Activated naive CD4-positive, alpha-beta T cell treated with anti-CD3 and anti-CD28 coated beads for 36 hours (primary cell): ENCODE results near the gene GNAQ. TPM values are rescaled to one million over a fixed set of nuclear protein-coding genes. Genes with fewer than 3 reads are reported as not detected.
"Not testable (repeated sequence)": the region's sequence is repeated elsewhere in the genome, so short reads cannot be mapped to it uniquely, and the experiment has no call there.

Experiments
- CTCF ChIA-PET: fragments of 350-600 bp; sonication (Branson Sonifier 250); formaldehyde crosslinking; loops from one replicate; lab custom pipeline; 2021; ENCODE audit warnings: antibody characterized with exemption; lab: Charles Lee
- DNase-seq: peaks from one replicate; pipeline ENCODE4 v3.0.0-alpha.2; 2020
- H3K27ac Mint-ChIP-seq: one replicate; pipeline ENCODE4 v1.8.0; 2021; ENCODE audit warnings: mild to moderate bottlenecking, mixed read lengths
- H3K27me3 Mint-ChIP-seq: one replicate; pipeline ENCODE4 v1.8.0; 2021; ENCODE audit warnings: low read depth, mixed read lengths
- H3K36me3 Mint-ChIP-seq: one replicate; pipeline ENCODE4 v1.8.0; 2021; ENCODE audit warnings: low read depth, mixed read lengths
- H3K4me1 Mint-ChIP-seq: one replicate; pipeline ENCODE4 v1.8.0; 2021; ENCODE audit warnings: low read depth, mixed read lengths
- H3K4me3 Mint-ChIP-seq: one replicate; pipeline ENCODE4 v1.8.0; 2021; ENCODE audit warnings: mild to moderate bottlenecking, moderate library complexity, mixed read lengths
- H3K9me3 Mint-ChIP-seq: one replicate; pipeline ENCODE4 v1.8.0; 2021; ENCODE audit warnings: mixed read lengths
- intact Hi-C: fragments of 100-400 bp; cut with micrococcal nuclease; formaldehyde crosslinking; loops from one replicate; pipeline ENCODE4 v1.15.1; 2023
- total RNA-seq, 2 experiments: library from RNA; stranded (reverse); gene quantifications; one replicate each; pipeline ENCODE4 v1.2.3, GENCODE V29; 2021

GNAQ gene
- total RNA-seq, 2 experiments from 2014 or later = 22.4 to 22.7 TPM

GRCh38 chr9:77764894-77765780 is 266.5 kb downstream of the GNAQ start:
- Mint-ChIP-seq H3K27ac (no peak overlapping the region), H3K4me1 (peaks cover 4% of the 10 kb centered on the region), H3K36me3 (peaks cover 11% of the 10 kb centered on the region), H3K4me3 (no peak overlapping the region), H3K9me3 (no peaks in the 10 kb centered on the region), H3K27me3 (no peaks in the 10 kb centered on the region)
- no peak for DNase-seq
- intact Hi-C loops = no loop called here
- CTCF ChIA-PET = interaction anchor here (0.5 to 1.0 kb wide), 8 partner anchors 18 to 366 kb away, joined by 3 to 6 read pairs (median 3); no protein-coding TSS in a partner anchor

DNA sequence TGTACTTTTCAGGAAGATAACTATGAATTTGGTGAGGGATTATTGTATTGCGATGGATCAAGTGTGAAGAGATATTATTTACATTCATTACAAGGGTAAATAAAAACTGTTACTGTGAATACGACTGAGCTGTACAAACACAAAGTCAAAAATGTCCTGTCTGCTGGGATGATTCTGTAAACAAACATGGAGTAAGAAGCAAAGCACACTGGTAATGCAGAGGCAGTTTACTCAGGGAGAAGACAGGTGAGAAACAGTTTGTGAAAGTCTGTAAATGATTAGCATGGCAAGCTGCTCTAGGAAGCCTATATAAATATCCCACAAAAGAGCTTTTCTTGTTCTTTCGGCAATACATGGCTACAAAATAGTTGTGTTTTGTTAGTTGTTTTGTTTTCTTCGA is 268.0 kb downstream of the GNAQ start:
- Mint-ChIP-seq H3K27ac (no peak overlapping the region), H3K4me1 (peaks cover 4% of the 10 kb centered on the region), H3K36me3 (peaks cover 8% of the 10 kb centered on the region), H3K9me3 (no peaks in the 10 kb centered on the region), H3K27me3 (no peaks in the 10 kb centered on the region), H3K4me3 (no peak overlapping the region)
- intact Hi-C loops = no loop called here
- CTCF ChIA-PET = interaction anchor here (0.6 to 1.0 kb wide), 3 partner anchors 11 to 330 kb away, joined by 3 to 6 read pairs (median 4); no protein-coding TSS in a partner anchor
- no peak for DNase-seq

- CTCF ChIA-PET, H3K27me3 Mint-ChIP-seq, intact Hi-C loops, DNase-seq, H3K9me3 Mint-ChIP-seq, H3K4me3 Mint-ChIP-seq, H3K27ac Mint-ChIP-seq, H3K4me1 Mint-ChIP-seq: not testable (repeated sequence)
- peaks cover 19% of the 10 kb centered on the region for H3K36me3 Mint-ChIP-seq
These were observed 270.7 kb downstream of the GNAQ start for GRCh38 chr9:77760919-77761318.

- CTCF ChIA-PET = interaction anchor here (1.0 kb wide), 1 partner anchor 31 kb away, joined by 3 read pairs; no protein-coding TSS in a partner anchor
- intact Hi-C loops = no loop called here
- Mint-ChIP-seq H3K9me3 (peaks cover 8% of the 10 kb centered on the region), H3K27ac (no peak overlapping the region), H3K4me3 (no peak overlapping the region), H3K4me1 (no peaks in the 10 kb centered on the region), H3K27me3 (no peaks in the 10 kb centered on the region), H3K36me3 (peaks cover 17% of the 10 kb centered on the region)
- no peak for DNase-seq
These were observed 272.2 kb downstream of the GNAQ start for GRCh38 chr9:77759391-77759790.

DNA sequence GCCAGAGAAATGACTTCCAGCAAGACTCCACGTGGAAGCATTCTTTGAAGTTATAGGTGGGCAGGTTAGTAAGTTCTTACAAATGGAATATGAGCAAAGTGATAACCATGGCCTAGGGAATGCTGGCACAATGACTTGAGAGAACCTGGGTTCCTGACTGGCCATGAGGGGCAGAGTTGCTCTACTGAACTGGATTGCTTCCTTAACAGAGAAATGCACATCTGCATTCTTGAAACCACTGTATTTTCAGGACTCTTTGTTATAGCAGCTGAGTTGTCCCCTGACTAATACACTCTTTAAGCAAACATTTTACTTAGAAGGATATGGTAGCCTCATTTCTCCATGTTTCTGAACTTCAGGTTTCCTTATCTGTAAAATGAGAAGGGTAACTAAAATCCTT is 275.2 kb downstream of the GNAQ start:
- Mint-ChIP-seq H3K36me3 (peaks cover 14% of the 10 kb centered on the region), H3K4me3 (no peak overlapping the region), H3K9me3 (peaks cover 8% of the 10 kb centered on the region), H3K4me1 (peaks cover 6% of the 10 kb centered on the region), H3K27ac (no peak overlapping the region), H3K27me3 (no peaks in the 10 kb centered on the region)
- DNase-seq = no peak
- intact Hi-C loops = no loop called here
- CTCF ChIA-PET = no interaction called here

- CTCF ChIA-PET = interaction anchor here (0.6 kb wide), 1 partner anchor 25 kb away, joined by 3 read pairs; no protein-coding TSS in a partner anchor
- peaks cover 14% of the 10 kb centered on the region for H3K36me3 Mint-ChIP-seq
- peaks cover 20% of the 10 kb centered on the region for H3K4me1 Mint-ChIP-seq
- no peak overlapping the region for H3K27ac Mint-ChIP-seq
- DNase-seq = no peak
- intact Hi-C loops = no loop called here
- peaks cover 8% of the 10 kb centered on the region for H3K9me3 Mint-ChIP-seq
- no peaks in the 10 kb centered on the region for H3K27me3 Mint-ChIP-seq
- H3K4me3 Mint-ChIP-seq = no peak overlapping the region
These were observed 278.4 kb downstream of the GNAQ start for GRCh38 chr9:77753180-77753579.

- DNase-seq = no peak
- intact Hi-C loops = no loop called here
- no peaks in the 10 kb centered on the region for H3K27me3 Mint-ChIP-seq
- H3K4me3 Mint-ChIP-seq = no peak overlapping the region
- H3K4me1 Mint-ChIP-seq = peaks cover 26% of the 10 kb centered on the region
- peaks cover 8% of the 10 kb centered on the region for H3K9me3 Mint-ChIP-seq
- CTCF ChIA-PET = interaction anchor here (0.7 to 2.9 kb wide), 3 partner anchors 11 to 320 kb away, joined by 4 to 28 read pairs (median 4); no protein-coding TSS in a partner anchor
- no peak overlapping the region for H3K27ac Mint-ChIP-seq
- peaks cover 12% of the 10 kb centered on the region for H3K36me3 Mint-ChIP-seq
These were observed 279.1 kb downstream of the GNAQ start for GRCh38 chr9:77752554-77752953.

DNA sequence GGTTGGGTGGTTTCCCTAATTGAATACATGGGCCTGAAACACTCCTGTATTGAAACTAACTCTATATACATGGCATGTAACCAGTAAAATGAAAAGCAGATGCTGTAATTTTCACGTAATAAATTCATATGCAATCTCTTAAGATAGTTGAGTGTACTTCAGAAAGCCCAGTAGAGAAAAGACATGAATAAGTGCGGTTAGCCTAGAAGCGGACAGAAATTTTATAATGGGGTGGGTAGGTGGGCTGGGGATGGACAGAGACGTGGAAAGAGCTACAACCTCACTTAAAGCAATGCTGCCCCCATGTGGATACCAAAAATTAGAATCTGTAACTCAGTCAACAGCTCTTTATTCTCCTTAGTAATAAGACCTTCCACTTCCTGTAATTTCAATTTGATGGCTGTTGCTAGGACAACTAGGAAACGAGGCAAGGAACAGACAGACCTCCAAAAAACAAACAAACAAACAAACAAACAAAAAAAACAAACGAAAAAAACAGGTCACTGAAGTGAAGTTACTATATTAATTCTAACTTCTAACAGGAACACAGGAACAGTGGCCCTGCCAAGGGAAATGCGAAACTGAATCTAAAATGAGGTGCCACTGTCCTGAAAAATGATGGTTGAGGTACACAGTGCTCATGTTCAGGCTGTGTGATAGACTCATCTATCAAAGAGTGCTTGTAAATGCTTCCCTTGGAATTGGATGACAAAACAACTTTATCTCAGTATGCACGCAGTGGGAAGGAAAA is 280.1 kb downstream of the GNAQ start:
- peak; percentile 26 for DNase-seq
- CTCF ChIA-PET = interaction anchor here (0.6 to 2.9 kb wide), 21 partner anchors 11 to 370 kb away, joined by 3 to 28 read pairs (median 3); no protein-coding TSS in a partner anchor
- H3K27ac Mint-ChIP-seq = no peak overlapping the region
- no peaks in the 10 kb centered on the region for H3K27me3 Mint-ChIP-seq
- no peak overlapping the region for H3K4me3 Mint-ChIP-seq
- peaks cover 34% of the 10 kb centered on the region for H3K4me1 Mint-ChIP-seq
- H3K9me3 Mint-ChIP-seq = no peaks in the 10 kb centered on the region
- peaks cover 3% of the 10 kb centered on the region for H3K36me3 Mint-ChIP-seq
- intact Hi-C loops = loop anchor here (1.0 to 2.0 kb wide), 6 partner anchors 88 to 318 kb away; partner anchors contain the start of gene GNA14

- Mint-ChIP-seq H3K27ac (no peak overlapping the region), H3K27me3 (no peaks in the 10 kb centered on the region), H3K36me3 (peaks cover 3% of the 10 kb centered on the region), H3K9me3 (no peaks in the 10 kb centered on the region), H3K4me1 (peaks cover 39% of the 10 kb centered on the region), H3K4me3 (no peak overlapping the region)
- DNase-seq = no peak
- intact Hi-C loops = loop anchor here (1.0 to 2.0 kb wide), 6 partner anchors 88 to 318 kb away; partner anchors contain the start of gene GNA14
- CTCF ChIA-PET = interaction anchor here (0.7 to 2.9 kb wide), 18 partner anchors 11 to 370 kb away, joined by 3 to 28 read pairs (median 3); no protein-coding TSS in a partner anchor
These were observed 280.6 kb downstream of the GNAQ start for GRCh38 chr9:77750981-77751340.

DNA sequence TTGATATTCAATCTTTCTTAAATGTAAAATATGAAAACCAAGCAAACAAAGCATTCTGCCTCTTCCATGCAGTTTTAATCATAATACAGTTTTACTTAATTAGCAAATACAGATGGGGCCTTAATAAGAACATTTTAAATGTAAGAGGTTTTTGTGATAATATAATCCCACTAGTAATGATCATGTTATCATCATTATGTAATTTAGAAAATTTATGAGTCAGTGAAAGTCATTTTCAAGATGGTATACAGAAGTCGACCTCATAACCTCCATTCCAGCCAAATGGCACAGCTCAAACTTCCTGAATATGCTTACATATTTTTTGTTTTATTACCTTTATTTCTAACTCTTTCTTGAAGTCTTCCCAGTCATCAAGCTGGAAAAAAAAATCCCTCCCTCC is 281.3 kb downstream of the GNAQ start:
- no peaks in the 10 kb centered on the region for H3K27me3 Mint-ChIP-seq
- CTCF ChIA-PET = interaction anchor here (0.5 to 2.9 kb wide), 11 partner anchors 10 to 371 kb away, joined by 3 to 28 read pairs (median 3); no protein-coding TSS in a partner anchor
- no peaks in the 10 kb centered on the region for H3K36me3 Mint-ChIP-seq
- DNase-seq = no peak
- no peak overlapping the region for H3K4me3 Mint-ChIP-seq
- no peak overlapping the region for H3K27ac Mint-ChIP-seq
- H3K4me1 Mint-ChIP-seq = peaks cover 45% of the 10 kb centered on the region
- no peaks in the 10 kb centered on the region for H3K9me3 Mint-ChIP-seq
- intact Hi-C loops = loop anchor here (2.0 kb wide), 3 partner anchors 101 to 285 kb away; partner anchors contain the start of gene GNA14

DNA sequence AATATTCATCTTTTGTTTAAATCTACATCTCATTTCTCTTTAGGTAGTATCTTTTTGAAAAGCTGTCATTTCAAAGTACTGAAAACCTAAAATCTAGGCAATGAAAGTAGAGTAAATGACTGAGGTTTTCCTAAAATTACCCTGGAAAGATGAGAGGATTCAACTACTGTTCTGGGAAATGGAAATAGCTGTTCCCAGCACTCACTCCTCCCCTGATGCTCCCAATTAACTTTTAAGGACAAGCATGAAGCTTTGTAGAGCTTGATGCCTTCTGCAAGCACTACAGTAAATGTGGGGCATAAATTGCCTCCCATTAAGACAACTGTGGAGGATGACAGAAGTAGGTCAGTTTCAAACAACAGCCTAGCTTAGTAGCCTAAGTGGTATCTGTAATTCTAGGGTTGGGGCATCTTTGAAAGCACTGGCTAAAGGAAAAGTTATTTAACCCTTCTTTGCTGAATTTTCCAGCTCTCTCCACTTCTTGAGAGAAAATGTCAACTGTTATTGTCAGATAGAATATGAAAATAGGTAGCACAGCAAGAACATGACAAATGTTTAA is 283.3 kb downstream of the GNAQ start:
- Mint-ChIP-seq H3K4me1 (peaks cover 56% of the 10 kb centered on the region), H3K27me3 (no peaks in the 10 kb centered on the region), H3K36me3 (no peaks in the 10 kb centered on the region), H3K4me3 (no peak overlapping the region), H3K9me3 (no peaks in the 10 kb centered on the region), H3K27ac (no peak overlapping the region)
- intact Hi-C loops = loop anchor here (5.0 kb wide), 2 partner anchors 464 to 571 kb away; partner anchors contain the start of gene VPS13A
- DNase-seq = no peak
- CTCF ChIA-PET = interaction anchor here (0.7 to 1.4 kb wide), 6 partner anchors 17 to 371 kb away, joined by 3 to 5 read pairs (median 4); no protein-coding TSS in a partner anchor
